OCI-LY7 (cell line): Measurements from ENCODE around the gene GLIPR1L1. TPM values are rescaled to one million over a fixed set of nuclear protein-coding genes. Genes with fewer than 3 reads are reported as not detected.

Experiments used
- BruUV-seq: library from RNA; stranded (reverse); fragments of 400-500 nt; replicated peaks from 2 replicates; lab custom pipeline; 2021; lab: Mats Ljungman, UMichigan
- CTCF ChIA-PET: fragments of 300-600 bp; sonication (Branson Sonifier 250); formaldehyde crosslinking; loops from one replicate; lab custom pipeline; 2022; ENCODE audit warnings: antibody characterized with exemption; ENCODE audit not compliant: unreplicated experiment; lab: Charles Lee
- POLR2A ChIA-PET: fragments of 300-600 bp; sonication (Branson Sonifier 250); formaldehyde crosslinking; loops from one replicate; lab custom pipeline; 2022; ENCODE audit warnings: antibody characterized with exemption; lab: Charles Lee
- DNase-seq: peaks from one replicate; pipeline ENCODE4 v3.0.0-alpha.2; 2015; ENCODE audit warnings: low spot score
- H2AFZ ChIP-seq: fragments of 200-600 bp; sonication (generic), shearing (Covaris generic); 2 replicates; pipeline ENCODE4 v1.6.1; 2014; ENCODE audit warnings: mild to moderate bottlenecking, antibody characterized with exemption, low read length, moderate library complexity
- H3K27ac ChIP-seq: fragments of 200-600 bp; sonication (generic); 2 replicates; pipeline ENCODE4 v1.5.1; 2014; ENCODE audit warnings: mixed run types, low read depth, mild to moderate bottlenecking, moderate library complexity, low read length, inconsistent platforms; ENCODE audit not compliant: poor library complexity, severe bottlenecking
- H3K36me3 ChIP-seq: fragments of 200-600 bp; sonication (generic); 2 replicates; pipeline ENCODE4 v1.6.1; 2014; ENCODE audit warnings: mild to moderate bottlenecking, antibody characterized with exemption, low read length, moderate library complexity, mixed read lengths; ENCODE audit not compliant: insufficient read depth
- H3K4me1 ChIP-seq: fragments of 200-600 bp; sonication (generic); 2 replicates; pipeline ENCODE4 v1.5.1; 2014; ENCODE audit warnings: mild to moderate bottlenecking, low read length; ENCODE audit not compliant: insufficient read depth, poor library complexity, severe bottlenecking
- H3K4me2 ChIP-seq: fragments of 200-600 bp; sonication (generic); 2 replicates; pipeline ENCODE4 v1.6.1; 2014; ENCODE audit warnings: mild to moderate bottlenecking, low read length
- H3K4me3 ChIP-seq: fragments of 200-600 bp; sonication (generic); 2 replicates; pipeline ENCODE4 v1.5.1; 2014; ENCODE audit warnings: mild to moderate bottlenecking, low read depth, low read length; ENCODE audit not compliant: poor library complexity, severe bottlenecking
- H3K79me2 ChIP-seq: fragments of 200-600 bp; sonication (generic); 2 replicates; pipeline ENCODE4 v1.6.1; 2016; ENCODE audit warnings: low read depth, mild to moderate bottlenecking, low read length, moderate library complexity, mixed read lengths; ENCODE audit not compliant: insufficient read depth
- H3K9me2 ChIP-seq: fragments of 200-600 bp; sonication (generic); 2 replicates; pipeline ENCODE4 v1.6.1; 2016; ENCODE audit warnings: mild to moderate bottlenecking, low read length, mixed read lengths; ENCODE audit not compliant: insufficient read depth
- H3K9me3 ChIP-seq: fragments of 200-600 bp; sonication (generic); 2 replicates; pipeline ENCODE4 v1.6.1; 2014; ENCODE audit warnings: mild to moderate bottlenecking, mixed run types, low read length, mixed read lengths
- H4K20me1 ChIP-seq: fragments of 200-600 bp; sonication (generic); 2 replicates; pipeline ENCODE4 v1.6.1; 2014; ENCODE audit warnings: mild to moderate bottlenecking, antibody characterized with exemption, low read length, moderate library complexity, mixed read lengths; ENCODE audit not compliant: insufficient read depth
- EZH2phosphoT487 ChIP-seq: fragments of 200-600 bp; sonication (generic); IDR thresholded peaks from 2 replicates; pipeline ENCODE4 v1.6.1; 2018; ENCODE audit warnings: low read depth, borderline replicate concordance, mild to moderate bottlenecking, mixed run types, antibody characterized with exemption, low read length, moderate library complexity, mixed read lengths
- intact Hi-C: fragments of 100-400 bp; cut with micrococcal nuclease; formaldehyde crosslinking; loops from one replicate; pipeline ENCODE4 v1.10.0; 2022; ENCODE audit not compliant: unreplicated experiment
- total RNA-seq, 2 experiments: library from RNA; depleted of rRNA in 1 of 2; stranded (reverse); fragments of >200 nt in 1 of 2; shearing (Covaris generic) in 1 of 2; gene quantifications; 2 replicates each; pipeline ENCODE4 v1.2.3, GENCODE V29; 2014 to 2022
- TF ChIP-seq, protein P1 (sequence below): fragments of 200-600 bp; sonication (generic); conservative IDR thresholded peaks from 2 replicates; pipeline ENCODE4 v1.5.1; 2014; ENCODE audit warnings: mild to moderate bottlenecking, antibody characterized with exemption, low read length, moderate library complexity, mixed read lengths

The GLIPR1L1 gene
- total RNA-seq, 2 experiments from 2014 or later: not detected

DNA sequence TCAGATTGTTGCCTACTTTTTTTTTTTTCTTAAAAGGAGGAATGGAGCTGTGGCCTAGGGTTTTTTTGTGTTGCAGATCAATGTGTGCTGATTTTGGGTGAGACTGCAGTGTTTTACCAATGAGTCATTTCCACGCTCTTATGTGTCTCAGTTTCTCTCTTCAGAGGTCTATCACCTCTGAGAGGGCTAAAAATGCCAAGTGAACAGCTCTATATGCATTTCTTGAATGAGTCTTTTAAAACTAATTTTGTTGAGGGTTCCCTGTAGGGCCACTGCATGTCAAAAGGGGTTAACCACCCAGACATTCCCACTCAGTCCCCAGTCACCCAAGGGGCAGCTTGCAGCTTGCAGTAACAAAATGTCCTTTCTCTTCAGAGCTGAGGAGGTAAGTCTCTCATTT is 32.2 kb downstream of the GLIPR1L1 start:
- Histone ChIP-seq H2AFZ (no peak overlapping the region), H3K4me2 (no peak overlapping the region), H3K27ac (no peak overlapping the region), H3K4me3 (no peak overlapping the region), H3K79me2 (no peaks in the 10 kb centered on the region), H3K4me1 (no peaks in the 10 kb centered on the region), H4K20me1 (no peaks in the 10 kb centered on the region), H3K9me3 (no peaks in the 10 kb centered on the region), H3K9me2 (no peaks in the 10 kb centered on the region), H3K36me3 (no peaks in the 10 kb centered on the region)
- TF ChIP-seq, protein P1, sequence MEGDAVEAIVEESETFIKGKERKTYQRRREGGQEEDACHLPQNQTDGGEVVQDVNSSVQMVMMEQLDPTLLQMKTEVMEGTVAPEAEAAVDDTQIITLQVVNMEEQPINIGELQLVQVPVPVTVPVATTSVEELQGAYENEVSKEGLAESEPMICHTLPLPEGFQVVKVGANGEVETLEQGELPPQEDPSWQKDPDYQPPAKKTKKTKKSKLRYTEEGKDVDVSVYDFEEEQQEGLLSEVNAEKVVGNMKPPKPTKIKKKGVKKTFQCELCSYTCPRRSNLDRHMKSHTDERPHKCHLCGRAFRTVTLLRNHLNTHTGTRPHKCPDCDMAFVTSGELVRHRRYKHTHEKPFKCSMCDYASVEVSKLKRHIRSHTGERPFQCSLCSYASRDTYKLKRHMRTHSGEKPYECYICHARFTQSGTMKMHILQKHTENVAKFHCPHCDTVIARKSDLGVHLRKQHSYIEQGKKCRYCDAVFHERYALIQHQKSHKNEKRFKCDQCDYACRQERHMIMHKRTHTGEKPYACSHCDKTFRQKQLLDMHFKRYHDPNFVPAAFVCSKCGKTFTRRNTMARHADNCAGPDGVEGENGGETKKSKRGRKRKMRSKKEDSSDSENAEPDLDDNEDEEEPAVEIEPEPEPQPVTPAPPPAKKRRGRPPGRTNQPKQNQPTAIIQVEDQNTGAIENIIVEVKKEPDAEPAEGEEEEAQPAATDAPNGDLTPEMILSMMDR: no peak
- TF ChIP-seq EZH2phosphoT487: no peak
- intact Hi-C loops: no loop called here
- BruUV-seq: no TSS peak
- CTCF ChIA-PET: no interaction called here
- DNase-seq: no peak
- POLR2A ChIA-PET: interaction anchor here (0.5 kb wide), 1 partner anchor 782 kb away, joined by 3 read pairs; no protein-coding TSS in a partner anchor

DNA sequence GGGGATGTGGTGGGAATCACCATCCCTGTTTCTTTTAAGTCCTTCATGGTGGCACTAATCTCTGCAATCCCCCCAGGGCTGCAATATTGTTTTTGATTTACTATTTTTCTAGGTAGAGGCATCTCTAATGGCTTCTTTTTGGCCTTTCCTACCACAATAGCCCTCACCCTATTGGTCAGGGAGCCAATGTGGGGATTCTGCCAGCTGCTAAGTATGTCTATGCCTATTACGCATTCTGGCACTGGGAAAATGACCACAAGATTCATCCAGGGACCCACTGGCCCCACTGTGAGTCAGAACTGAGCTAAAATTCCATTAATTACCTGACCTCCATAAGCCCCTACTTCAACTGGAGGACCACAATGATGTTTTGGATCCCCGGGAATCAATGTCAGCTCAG is 40.5 kb downstream of the GLIPR1L1 start:
- ChIA-PET POLR2A (no interaction called here), CTCF (no interaction called here)
- no peaks in the 10 kb centered on the region for H4K20me1 ChIP-seq
- intact Hi-C loops: no loop called here
- H3K79me2 ChIP-seq: no peaks in the 10 kb centered on the region
- no peak for DNase-seq
- no peaks in the 10 kb centered on the region for H3K9me3 ChIP-seq
- H2AFZ ChIP-seq: no peak overlapping the region
- TF ChIP-seq, protein P1: no peak
- no peak for TF ChIP-seq EZH2phosphoT487
- H3K4me2 ChIP-seq: no peak overlapping the region
- no peaks in the 10 kb centered on the region for H3K9me2 ChIP-seq
- no peak overlapping the region for H3K27ac ChIP-seq
- no peaks in the 10 kb centered on the region for H3K4me1 ChIP-seq
- no peak overlapping the region for H3K4me3 ChIP-seq
- no peaks in the 10 kb centered on the region for H3K36me3 ChIP-seq
- no TSS peak for BruUV-seq

DNA sequence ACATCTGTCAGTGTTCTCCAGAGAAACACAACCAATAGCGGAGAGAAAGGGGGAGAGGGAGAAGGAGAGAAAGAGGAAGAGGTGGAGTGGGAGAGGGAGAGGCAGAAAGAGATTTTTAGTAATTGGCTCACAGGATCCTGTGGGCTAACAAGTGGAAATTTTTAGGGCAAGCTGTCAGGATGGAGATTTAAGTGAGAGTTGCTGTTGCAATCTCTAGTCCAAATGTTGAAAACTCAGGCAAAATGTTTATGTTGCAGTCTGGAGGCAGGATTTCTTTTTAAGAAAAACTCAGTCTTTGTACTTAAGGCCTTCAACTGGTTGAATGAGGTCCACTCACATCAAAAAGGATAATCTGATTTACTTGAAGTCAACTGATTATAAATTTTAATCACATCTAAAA is 43.9 kb downstream of the GLIPR1L1 start:
- no peak for DNase-seq
- Histone ChIP-seq H3K4me3 (no peak overlapping the region), H3K4me1 (no peaks in the 10 kb centered on the region), H3K9me3 (no peaks in the 10 kb centered on the region), H3K9me2 (no peaks in the 10 kb centered on the region), H3K36me3 (no peaks in the 10 kb centered on the region), H4K20me1 (no peaks in the 10 kb centered on the region), H2AFZ (no peak overlapping the region), H3K27ac (no peak overlapping the region), H3K4me2 (no peak overlapping the region), H3K79me2 (no peaks in the 10 kb centered on the region)
- CTCF ChIA-PET: no interaction called here
- no TSS peak for BruUV-seq
- POLR2A ChIA-PET: interaction anchor here (1.1 kb wide), 1 partner anchor 17 kb away, joined by 3 read pairs; no protein-coding TSS in a partner anchor
- TF ChIP-seq EZH2phosphoT487: no peak
- TF ChIP-seq, protein P1: no peak
- intact Hi-C loops: no loop called here
